ENCODE data around the gene XPO5.

Gene XPO5

DNA sequence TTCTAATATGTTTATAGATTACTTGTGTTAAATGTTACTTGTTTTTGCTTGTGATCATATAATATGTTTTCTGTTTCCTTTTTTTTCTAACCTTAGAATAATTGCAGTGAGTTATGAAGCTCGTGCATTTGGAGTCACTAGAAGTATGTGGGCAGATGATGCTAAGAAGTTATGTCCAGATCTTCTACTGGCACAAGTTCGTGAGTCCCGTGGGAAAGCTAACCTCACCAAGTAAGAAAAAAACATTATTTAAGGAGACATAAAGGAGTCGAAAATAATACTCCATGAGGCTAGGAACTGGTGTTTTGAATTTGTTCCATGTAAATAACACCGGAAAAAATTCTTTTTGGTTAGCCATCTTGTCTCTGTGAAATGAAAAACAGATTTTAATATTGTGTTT, 7.1 kb upstream of the XPO5 start:
- Histone ChIP-seq H3K79me2 (ENCODE audit: insufficient read depth, low read depth) (peaks cover 20% of the 10 kb centered on the region), H3K4me2 (no peak overlapping the region), H3K27ac (no peak overlapping the region), H3K27me3 (ENCODE audit: insufficient read depth, low read depth) (no peaks in the 10 kb centered on the region), H4K20me1 (ENCODE audit: insufficient read depth) (no peaks in the 10 kb centered on the region), H3K9ac (no peak overlapping the region), H2AFZ (ENCODE audit: low read depth) (no peak overlapping the region), H3K4me1 (ENCODE audit: low read depth, poor library complexity, severe bottlenecking) (peaks cover 7% of the 10 kb centered on the region), H3K4me3 (IDR thresholded peaks at IDR 0.05; ENCODE audit: insufficient read depth, low read depth, low read length) (no peak overlapping the region), H3K36me3 (ENCODE audit: insufficient read depth) (0 out of 2 replicates have a peak, but pooled peaks cover 3% of the 10 kb centered on the region)
- TF ChIP-seq, protein P1, sequence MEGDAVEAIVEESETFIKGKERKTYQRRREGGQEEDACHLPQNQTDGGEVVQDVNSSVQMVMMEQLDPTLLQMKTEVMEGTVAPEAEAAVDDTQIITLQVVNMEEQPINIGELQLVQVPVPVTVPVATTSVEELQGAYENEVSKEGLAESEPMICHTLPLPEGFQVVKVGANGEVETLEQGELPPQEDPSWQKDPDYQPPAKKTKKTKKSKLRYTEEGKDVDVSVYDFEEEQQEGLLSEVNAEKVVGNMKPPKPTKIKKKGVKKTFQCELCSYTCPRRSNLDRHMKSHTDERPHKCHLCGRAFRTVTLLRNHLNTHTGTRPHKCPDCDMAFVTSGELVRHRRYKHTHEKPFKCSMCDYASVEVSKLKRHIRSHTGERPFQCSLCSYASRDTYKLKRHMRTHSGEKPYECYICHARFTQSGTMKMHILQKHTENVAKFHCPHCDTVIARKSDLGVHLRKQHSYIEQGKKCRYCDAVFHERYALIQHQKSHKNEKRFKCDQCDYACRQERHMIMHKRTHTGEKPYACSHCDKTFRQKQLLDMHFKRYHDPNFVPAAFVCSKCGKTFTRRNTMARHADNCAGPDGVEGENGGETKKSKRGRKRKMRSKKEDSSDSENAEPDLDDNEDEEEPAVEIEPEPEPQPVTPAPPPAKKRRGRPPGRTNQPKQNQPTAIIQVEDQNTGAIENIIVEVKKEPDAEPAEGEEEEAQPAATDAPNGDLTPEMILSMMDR (conservative IDR thresholded peaks at IDR 0.05; ENCODE audit: low read depth, low read length) = no peak

DNA sequence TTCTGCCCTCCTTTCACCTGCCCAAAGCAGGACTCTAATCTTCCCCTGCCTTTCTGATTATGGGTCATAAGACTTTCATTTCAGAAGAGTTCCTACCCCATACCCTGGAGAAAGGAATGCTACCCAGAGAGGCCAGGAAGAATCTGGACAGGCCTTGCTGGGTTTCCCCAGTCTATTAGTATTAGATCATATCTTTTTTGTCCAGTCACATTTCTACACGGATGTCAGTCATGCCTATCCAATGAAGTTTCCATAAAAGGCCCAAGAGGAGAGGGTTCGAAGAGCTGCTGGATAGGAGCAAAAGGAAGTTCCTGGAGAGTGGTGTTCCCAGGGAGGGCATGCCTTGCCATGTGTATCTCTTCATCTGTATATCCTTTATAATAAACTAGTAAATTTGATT, 3.3 kb upstream of the XPO5 start:
- H3K79me2 ChIP-seq (ENCODE audit: insufficient read depth, low read depth) = peaks cover 53% of the 10 kb centered on the region
- H3K4me3 ChIP-seq (IDR thresholded peaks at IDR 0.05; ENCODE audit: insufficient read depth, low read depth, low read length) = no peak overlapping the region
- H4K20me1 ChIP-seq (ENCODE audit: insufficient read depth) = no peaks in the 10 kb centered on the region
- H3K36me3 ChIP-seq (ENCODE audit: insufficient read depth) = 0 out of 2 replicates have a peak, but pooled peaks cover 3% of the 10 kb centered on the region
- no peak overlapping the region for H3K9ac ChIP-seq
- H3K27me3 ChIP-seq (ENCODE audit: insufficient read depth, low read depth) = no peaks in the 10 kb centered on the region
- 0 out of 2 replicates have a peak overlapping the region, but pooled peaks have one; percentile 6 for H3K4me2 ChIP-seq
- TF ChIP-seq, protein P1 (conservative IDR thresholded peaks at IDR 0.05; ENCODE audit: low read depth, low read length) = no peak
- H3K4me1 ChIP-seq (ENCODE audit: low read depth, poor library complexity, severe bottlenecking) = peaks cover 20% of the 10 kb centered on the region
- H3K27ac ChIP-seq = no peak overlapping the region
- H2AFZ ChIP-seq (ENCODE audit: low read depth) = no peak overlapping the region

DNA sequence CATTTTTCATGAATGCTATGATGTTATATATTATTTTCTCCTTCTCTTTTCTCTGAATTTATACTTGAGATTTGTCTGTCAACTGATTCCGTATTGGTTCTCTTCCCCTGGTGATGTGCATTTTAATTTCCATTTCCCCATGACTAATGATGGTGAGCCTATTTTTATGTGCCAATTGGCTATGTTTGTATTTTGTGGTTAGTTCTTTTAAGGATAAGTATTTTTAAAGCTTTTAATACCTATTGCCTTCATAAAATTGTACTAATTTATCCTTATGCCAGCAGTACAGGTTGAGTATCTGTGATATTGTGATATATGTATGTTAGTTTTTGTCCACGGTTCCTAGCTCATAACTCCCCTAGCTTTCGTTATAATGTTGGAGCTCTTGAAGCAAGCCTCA, 2.9 kb upstream of the XPO5 start:
- Histone ChIP-seq H3K4me3 (IDR thresholded peaks at IDR 0.05; ENCODE audit: insufficient read depth, low read depth, low read length) (no peak overlapping the region), H3K36me3 (ENCODE audit: insufficient read depth) (no peaks in the 10 kb centered on the region), H3K9ac (no peak overlapping the region), H2AFZ (ENCODE audit: low read depth) (no peak overlapping the region), H3K27me3 (ENCODE audit: insufficient read depth, low read depth) (no peaks in the 10 kb centered on the region), H3K27ac (no peak overlapping the region), H4K20me1 (ENCODE audit: insufficient read depth) (no peaks in the 10 kb centered on the region), H3K79me2 (ENCODE audit: insufficient read depth, low read depth) (peaks cover 57% of the 10 kb centered on the region), H3K4me2 (peak overlapping the region; percentile 6; the same call in 1 of the 2 replicates), H3K4me1 (ENCODE audit: low read depth, poor library complexity, severe bottlenecking) (peaks cover 24% of the 10 kb centered on the region)
- TF ChIP-seq, protein P1 (conservative IDR thresholded peaks at IDR 0.05; ENCODE audit: low read depth, low read length) = no peak

DNA sequence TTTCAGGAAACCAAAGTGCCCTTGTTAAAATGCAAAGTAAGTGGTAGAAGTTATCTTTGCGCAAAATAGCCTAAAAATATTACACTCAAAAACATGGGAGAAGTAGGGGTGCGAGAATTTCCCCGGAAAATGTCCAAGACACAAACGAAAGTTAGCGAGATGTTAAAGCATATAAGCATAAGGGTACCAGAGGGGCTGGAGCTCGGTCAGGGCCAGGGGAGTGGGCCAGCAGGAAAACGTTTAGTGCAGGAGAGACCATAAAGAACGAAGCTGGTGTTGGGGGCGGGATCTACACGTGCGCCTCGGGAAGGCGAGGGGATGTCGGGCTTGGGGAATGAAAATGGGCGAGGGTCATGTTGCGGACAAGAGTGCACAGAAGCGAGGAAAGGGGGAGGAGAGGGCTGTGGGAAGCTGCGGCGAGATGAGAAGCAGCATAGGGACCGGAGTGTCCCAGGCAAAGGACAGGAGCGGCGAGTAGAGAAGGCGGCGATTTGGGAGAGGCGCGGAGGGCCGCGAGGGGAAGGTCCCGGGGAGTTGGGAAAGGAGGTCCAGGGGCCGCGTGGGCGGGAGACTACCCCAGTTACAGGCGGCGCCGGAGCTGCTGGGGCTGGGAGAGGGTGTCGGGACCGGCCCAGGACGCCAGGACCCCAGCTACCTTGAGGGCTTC, 600 bp downstream of the XPO5 start:
- H3K79me2 ChIP-seq (ENCODE audit: insufficient read depth, low read depth) = peaks cover 69% of the 10 kb centered on the region
- peak overlapping the region; percentile 45 for H3K4me3 ChIP-seq (IDR thresholded peaks at IDR 0.05; ENCODE audit: insufficient read depth, low read depth, low read length)
- H3K27ac ChIP-seq = peak overlapping the region; percentile 63
- peak overlapping the region; percentile 34 for H3K4me2 ChIP-seq
- TF ChIP-seq, protein P1 (conservative IDR thresholded peaks at IDR 0.05; ENCODE audit: low read depth, low read length) = no peak
- H3K4me1 ChIP-seq (ENCODE audit: low read depth, poor library complexity, severe bottlenecking) = peaks cover 32% of the 10 kb centered on the region
- H3K27me3 ChIP-seq (ENCODE audit: insufficient read depth, low read depth) = no peaks in the 10 kb centered on the region
- no peaks in the 10 kb centered on the region for H4K20me1 ChIP-seq (ENCODE audit: insufficient read depth)
- H3K9ac ChIP-seq = peak overlapping the region; percentile 69; the same call in 1 of the 2 replicates
- H3K36me3 ChIP-seq (ENCODE audit: insufficient read depth) = no peaks in the 10 kb centered on the region; the same call in 1 of the 2 replicates
- peak overlapping the region; percentile 74 for H2AFZ ChIP-seq (ENCODE audit: low read depth)
